Measurements from ENCODE around the gene ABLIM3. TPM values are rescaled to one million over a fixed set of nuclear protein-coding genes. Genes with fewer than 3 reads are reported as not detected.

The ABLIM3 gene
- total and polyA plus RNA-seq, 9 of the 15 experiments (the other 6 are each of a cell fraction or from before 2014, with no cell fraction given) = 0.03 to 0.38 (median 0.11) TPM

GRCh38 chr5:149133795-149134777 lies 7.2 kb upstream of the ABLIM3 start (continued):
- TF ChIP-seq ILF3 (IDR thresholded peaks at IDR 0.05; ENCODE audit: borderline replicate concordance) (no peak), MAFG (tag; conservative IDR thresholded peaks at IDR 0.05) (peak; percentile 73), ZBTB33 (CRISPR knock-in tag; IDR thresholded peaks at IDR 0.05) (no peak), ARID1B (IDR thresholded peaks at IDR 0.05) (peak; percentile 65), KLF6 (CRISPR knock-in tag; IDR thresholded peaks at IDR 0.05; ENCODE audit: borderline replicate concordance) (no peak), GATA2 (CRISPR knock-in tag; IDR thresholded peaks at IDR 0.05) (no peak), HCFC1 (IDR thresholded peaks at IDR 0.05; ENCODE audit: low read depth, low read length) (no peak), ZBTB7A (IDR thresholded peaks at IDR 0.05; ENCODE audit: borderline replicate concordance, control insufficient read depth, low read depth, low read length) (no peak), ELK3 (CRISPR knock-in tag; IDR thresholded peaks at IDR 0.05) (no peak), MTA1 (IDR thresholded peaks at IDR 0.05; ENCODE audit: borderline replicate concordance) (no peak), RBM22 (IDR thresholded peaks at IDR 0.05; ENCODE audit: low read depth, low read length, poor library complexity, severe bottlenecking) (no peak), STAT5A (IDR thresholded peaks at IDR 0.05; ENCODE audit: borderline replicate concordance, low read length) (no peak), RBBP5 (IDR thresholded peaks at IDR 0.05; ENCODE audit: borderline replicate concordance, insufficient read depth, low read length, poor library complexity, severe bottlenecking) (no peak), ELF2 (CRISPR knock-in tag; IDR thresholded peaks at IDR 0.05) (no peak), CREBBP (IDR thresholded peaks at IDR 0.05; ENCODE audit: low read depth, low read length) (no peak), C11orf30 (IDR thresholded peaks at IDR 0.05; ENCODE audit: low read depth) (peak; percentile 60; the same call in 1 of the 2 replicates), ZNF511 (CRISPR knock-in tag; IDR thresholded peaks at IDR 0.05) (no peak), NRF1 (conservative IDR thresholded peaks at IDR 0.05 in 1 of 2, IDR thresholded peaks at IDR 0.05 in 1 of 2) (no peak), LEF1 (IDR thresholded peaks at IDR 0.05) (no peak), CBX2 (IDR thresholded peaks at IDR 0.05; ENCODE audit: insufficient read depth, low read length, poor library complexity, severe bottlenecking) (no peak), CBX1 (IDR thresholded peaks at IDR 0.05; ENCODE audit: low read depth) (no peak), HNRNPK (IDR thresholded peaks at IDR 0.05; ENCODE audit: low read depth, low read length, poor library complexity, severe bottlenecking) (no peak), NEUROD1 (IDR thresholded peaks at IDR 0.05; ENCODE audit: borderline replicate concordance, low read depth, low read length, partially characterized antibody) (no peak), CEBPG (CRISPR knock-in tag; IDR thresholded peaks at IDR 0.05) (no peak), CEBPG (tag; conservative IDR thresholded peaks at IDR 0.05 in 1 of 2, IDR thresholded peaks at IDR 0.05 in 1 of 2) (no peak)

All from K562 (cell line).